ELF-1 (cell line): ENCODE measurements around the gene INVS.
A peak's percentile ranks its signal among the peaks of the same experiment; 100 is the strongest.
"Not testable (repeated sequence)": the region's sequence is repeated elsewhere in the genome, so short reads cannot be mapped to it uniquely, and the experiment has no call there.

Experiments used
- DNase-seq: peaks from one replicate; pipeline ENCODE4 v3.0.0-alpha.2; 2016; ENCODE audit warnings: low read depth, low spot score

The INVS gene

DNA sequence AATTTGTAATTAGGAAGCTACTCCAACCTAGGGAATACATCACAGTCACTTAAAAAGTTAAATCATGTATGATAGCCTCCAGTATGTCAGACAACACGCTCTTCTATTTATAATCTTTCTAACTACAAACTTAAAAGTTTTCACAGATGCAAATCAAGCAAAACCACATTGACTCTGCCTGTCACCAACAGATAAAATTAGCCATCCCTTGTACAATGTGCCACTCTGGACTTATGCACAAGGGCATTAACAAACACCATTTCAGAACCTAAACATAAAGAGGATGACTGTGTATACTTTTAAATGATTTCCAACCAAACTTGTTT lies 15.0 kb upstream of the INVS start:
- no peak for DNase-seq

GRCh38 chr9:100084734-100085133 lies 14.3 kb upstream of the INVS start:
- no peak for DNase-seq

DNA sequence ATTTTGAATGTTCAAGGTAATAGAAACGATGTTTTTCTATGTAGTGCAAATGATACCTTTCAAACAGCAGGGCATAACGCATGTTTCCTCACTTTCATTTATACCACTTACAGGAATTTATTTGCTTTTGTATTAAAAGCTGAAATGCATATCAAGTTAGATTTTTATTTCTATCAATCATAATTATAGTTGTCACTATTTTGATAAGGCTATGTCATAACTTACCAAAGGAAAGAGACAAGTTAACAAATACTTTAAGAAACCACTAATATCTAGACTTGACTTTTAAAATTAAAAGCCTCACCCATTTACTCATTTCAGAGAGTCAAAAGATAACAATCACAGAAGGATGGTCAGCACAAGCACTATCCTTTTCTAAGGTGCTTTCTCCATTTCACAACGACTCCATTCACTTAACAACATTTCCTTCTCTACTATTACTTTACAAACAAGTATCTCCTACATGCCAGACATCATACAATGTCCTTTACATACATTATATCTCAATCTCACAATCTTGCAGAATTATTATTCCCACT lies 12.9 kb upstream of the INVS start:
- no peak for DNase-seq

DNA sequence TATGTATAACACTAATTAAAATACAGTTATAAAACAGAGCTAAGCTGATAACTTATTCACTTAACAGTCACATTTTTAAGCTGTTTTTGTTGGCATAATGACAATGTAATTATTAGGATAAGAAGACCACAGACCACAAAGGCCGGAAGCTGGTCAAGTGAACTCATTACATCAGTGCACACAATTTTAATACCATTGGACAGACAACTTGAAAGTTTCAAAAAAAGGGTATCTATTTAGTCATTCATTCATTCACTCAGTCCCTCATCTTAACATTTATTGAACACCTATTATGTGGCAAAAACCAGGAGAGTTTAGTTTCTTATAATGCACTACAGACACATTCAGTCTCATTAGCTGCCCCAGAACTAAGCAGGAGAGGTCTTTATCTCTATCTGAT lies 11.8 kb upstream of the INVS start:
- DNase-seq = no peak

DNA sequence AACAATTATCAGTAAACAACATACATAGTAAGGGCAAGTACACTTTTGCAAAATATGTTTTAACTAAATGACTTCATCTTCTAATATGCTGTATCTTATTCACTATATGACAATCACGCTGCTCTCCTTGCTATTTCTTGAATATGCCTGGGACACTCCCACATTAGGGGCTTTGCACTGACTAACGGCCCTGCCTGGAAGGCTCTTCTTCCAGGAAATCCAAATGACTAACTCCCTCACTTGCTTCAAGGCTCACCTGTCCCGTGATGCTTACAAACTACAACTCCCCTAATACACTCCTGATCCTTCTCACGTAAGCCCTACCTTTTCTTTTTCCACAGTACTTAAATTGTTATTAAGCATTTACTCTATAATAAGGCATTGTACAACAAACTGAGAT lies 10.8 kb upstream of the INVS start:
- no peak for DNase-seq

DNA sequence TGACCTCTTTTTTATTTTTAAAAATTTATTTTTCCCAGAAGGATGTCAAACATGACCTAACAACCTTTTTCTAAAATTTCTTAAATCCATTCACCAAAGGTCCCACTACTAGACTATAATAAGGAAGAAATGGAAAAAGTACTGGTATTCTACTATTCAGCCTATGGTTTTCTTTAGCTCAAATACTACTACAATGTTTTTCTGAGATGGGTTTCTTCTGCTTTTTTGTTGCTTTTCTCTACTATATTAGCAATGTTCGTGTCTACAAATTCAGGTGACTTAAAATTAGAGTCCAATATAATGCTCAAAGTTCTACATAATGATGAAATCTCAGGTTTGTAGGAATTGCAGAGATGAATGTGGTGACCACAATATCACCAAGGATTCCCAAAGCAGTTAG lies 8.2 kb upstream of the INVS start:
- no peak for DNase-seq

DNA sequence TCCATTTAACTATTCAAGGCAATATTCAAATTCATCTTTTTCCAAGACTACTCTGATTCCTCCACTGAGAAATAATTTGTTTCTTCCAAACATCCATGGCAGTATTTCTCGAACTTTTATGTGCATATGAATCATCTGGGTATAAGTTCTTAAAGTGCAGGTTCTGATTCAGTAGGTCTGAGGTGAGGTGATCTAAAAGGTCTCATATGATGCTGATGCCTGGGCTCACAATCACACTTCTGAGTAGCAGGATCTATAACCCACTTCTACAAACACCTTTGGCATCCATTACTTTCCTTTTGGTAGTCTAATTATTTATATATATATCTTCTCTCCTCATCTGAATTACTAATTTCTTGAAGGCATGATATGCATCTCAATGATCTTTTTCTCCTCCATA lies 7.4 kb upstream of the INVS start:
- no peak for DNase-seq

- no peak for DNase-seq
Observed at GRCh38 chr9:100092066-100092465, 7.0 kb upstream of the INVS start.

DNA sequence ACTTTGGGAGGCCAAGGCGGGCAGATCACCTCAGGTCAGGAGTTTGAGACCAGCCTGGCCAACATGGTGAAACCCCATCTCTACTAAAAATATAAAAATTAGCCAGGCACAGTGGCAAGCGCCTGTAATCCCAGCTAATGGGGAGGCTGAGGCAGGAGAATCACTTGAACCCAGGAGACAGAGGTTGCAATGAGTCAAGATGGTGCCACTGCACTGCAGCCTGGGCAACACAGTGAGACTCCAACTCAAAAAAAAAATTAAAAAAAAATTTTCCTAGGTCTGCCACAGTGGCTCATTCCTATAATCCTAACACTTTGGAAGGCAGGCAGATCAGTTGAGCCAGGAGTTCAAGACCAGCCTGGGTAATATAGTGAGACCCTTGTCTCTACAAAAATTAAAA lies 4.6 kb upstream of the INVS start:
- not testable (repeated sequence) for DNase-seq

GRCh38 chr9:100096378-100096916 lies 2.6 kb upstream of the INVS start:
- DNase-seq = no peak

DNA sequence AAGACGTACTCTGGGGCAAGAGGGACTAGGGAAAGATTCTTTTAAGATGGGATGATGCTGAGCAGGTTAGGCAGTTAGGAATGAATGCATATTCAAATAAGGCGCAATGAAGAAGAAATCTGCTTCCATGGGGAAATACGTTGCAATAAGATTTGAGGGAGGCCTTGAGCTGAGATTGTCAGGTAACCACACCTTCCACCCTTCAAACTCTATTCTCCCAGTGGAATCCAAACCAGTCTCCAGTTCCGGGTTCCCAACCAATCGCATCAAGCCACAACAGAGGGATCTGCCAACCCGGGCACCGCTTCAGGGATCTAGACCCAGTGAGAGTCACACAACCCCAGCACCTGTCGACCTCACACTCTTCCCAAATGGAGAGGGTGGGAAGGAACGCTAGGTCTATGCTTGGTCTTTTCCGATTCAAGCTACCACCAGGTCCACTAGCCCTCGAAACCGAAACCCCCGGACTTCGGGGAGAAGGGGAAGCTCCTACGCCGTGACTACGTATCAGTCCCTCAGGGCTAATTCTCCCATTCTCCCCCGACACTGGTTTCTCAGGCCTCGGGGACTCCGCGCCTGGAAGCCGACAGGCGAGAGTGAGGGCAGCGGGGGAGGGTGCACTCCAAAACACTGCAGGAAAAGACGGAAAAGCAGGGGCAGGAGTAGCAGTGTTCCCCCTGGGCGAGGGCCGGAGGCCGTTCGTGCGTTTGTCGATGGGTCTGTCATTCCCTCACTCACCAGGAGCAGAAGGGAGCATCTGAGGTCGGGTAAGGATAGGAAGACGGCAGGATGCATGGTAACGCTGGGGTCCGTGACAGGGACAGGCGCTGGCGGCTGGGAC lies 777 bp upstream of the INVS start:
- peak; percentile 87 for DNase-seq

- DNase-seq = no peak
Observed at GRCh38 chr9:100099722-100100042, 639 bp downstream of the INVS start.

- no peak for DNase-seq
Observed at GRCh38 chr9:100100146-100100667, 1.2 kb downstream of the INVS start.

DNA sequence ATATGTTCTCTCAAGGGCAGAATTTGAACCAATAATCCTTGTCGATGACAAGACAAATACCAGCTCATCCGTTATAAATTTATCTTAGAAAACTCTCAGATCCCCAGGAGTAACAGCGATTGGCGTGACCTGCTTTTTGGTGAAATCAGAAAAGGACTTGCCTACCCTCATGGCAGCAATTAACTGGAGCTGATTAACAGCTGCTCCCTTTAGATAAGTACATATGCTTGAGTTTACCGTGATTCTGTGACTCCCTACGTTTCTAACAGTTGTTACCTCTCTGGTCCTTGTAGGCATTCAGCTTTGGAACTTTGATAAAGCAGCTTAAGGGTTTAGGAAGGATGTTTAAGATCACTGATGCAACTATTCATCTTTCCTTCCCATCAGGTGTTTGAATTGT lies 2.6 kb downstream of the INVS start:
- DNase-seq = no peak

DNA sequence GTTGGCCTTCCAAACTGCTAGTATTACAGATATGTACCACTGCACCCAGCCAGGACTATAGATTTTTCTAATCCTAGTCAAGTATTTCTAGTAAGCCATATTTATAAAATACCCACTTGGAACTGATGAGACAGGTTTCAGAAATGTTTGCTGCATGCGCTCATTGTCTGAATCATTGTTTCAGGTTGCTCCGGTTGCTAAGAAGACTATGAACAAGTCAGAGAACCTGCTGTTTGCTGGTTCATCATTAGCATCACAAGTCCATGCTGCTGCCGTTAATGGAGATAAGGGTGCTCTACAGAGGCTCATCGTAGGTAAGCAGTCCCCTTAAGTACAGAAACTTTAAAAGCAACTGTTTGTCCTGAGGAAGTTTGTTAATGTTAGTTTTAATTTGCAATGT lies 5.3 kb downstream of the INVS start:
- no peak for DNase-seq

- DNase-seq = no peak
Observed at GRCh38 chr9:100105861-100106260, 6.8 kb downstream of the INVS start.

GRCh38 chr9:100106616-100107015 lies 7.6 kb downstream of the INVS start:
- DNase-seq = no peak

- no peak for DNase-seq
Observed at GRCh38 chr9:100108559-100108958, 9.5 kb downstream of the INVS start.

DNA sequence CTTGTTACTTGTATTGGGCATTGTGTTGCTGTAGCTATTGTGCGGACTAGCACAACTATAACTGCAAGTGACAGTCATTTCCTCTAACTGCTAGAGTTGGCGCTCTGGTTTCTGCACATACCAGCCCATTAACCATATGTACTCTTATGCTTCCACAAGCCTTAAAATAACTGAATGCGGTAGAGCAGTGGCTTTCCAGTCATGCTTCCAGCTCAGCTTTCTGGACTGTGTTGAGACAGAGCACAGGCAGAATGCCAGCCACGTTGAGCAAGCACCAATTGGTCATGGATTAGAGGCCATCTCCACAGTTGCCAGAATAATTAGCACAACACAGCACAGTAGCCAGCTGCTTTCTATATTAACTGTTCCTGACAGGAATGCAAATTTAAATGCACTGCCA lies 12.2 kb downstream of the INVS start:
- no peak for DNase-seq

DNA sequence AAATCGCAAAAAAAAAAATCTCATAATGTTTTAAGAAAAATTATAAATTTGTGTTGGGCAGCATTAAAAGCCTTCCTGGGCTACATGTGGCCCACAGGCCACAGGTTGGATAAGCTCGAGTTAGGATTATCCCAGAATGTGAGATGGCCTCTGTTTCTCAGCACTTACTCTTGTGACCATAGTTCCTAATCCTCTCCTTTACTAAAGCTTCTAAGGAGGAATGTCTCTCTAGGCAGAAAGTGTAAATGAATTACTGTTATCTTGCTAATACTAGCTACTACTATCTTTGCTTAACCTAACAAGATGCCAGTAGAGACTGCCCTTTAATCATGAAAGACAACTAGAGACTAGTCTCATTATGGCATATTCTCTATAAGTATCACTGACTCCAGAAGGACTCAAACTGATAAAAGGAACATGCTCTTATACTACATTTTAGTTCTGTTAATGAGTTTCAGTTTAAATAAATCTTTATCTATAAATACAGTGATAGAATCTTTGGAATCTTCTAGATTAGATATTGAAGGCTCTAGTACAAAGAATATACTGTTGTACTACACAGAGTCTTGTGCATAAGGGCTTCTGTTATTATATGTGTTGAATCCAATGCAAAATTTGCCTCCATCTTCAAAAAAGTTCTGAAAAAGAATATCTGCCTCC lies 13.8 kb downstream of the INVS start:
- DNase-seq = no peak

GRCh38 chr9:100117316-100117715 lies 18.3 kb downstream of the INVS start:
- DNase-seq = no peak

GRCh38 chr9:100120286-100120685 lies 21.2 kb downstream of the INVS start:
- DNase-seq = no peak

DNA sequence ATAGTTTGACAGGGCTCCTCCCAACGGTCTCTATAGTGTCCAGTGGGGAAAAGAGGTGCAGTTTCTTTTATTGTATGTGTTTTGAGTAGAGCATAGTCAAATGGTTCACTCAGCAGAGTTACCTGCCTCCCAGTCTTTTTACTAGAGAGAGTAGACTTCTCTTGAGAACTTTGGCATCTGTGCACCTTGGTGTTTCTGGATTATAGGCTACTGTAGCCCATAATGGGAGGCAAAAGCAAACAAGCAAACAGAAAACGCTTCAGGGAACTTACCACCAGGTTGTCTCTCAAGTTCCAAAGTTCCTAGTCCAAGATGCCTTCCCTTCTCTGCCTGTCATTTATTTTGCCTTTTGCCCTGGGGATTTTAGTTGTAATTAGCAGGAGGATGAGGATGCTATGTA lies 26.2 kb downstream of the INVS start:
- no peak for DNase-seq
